GM12891 (cell line): ENCODE data around the gene DSP.

Source experiments
- PAX5 ChIP-seq: IDR thresholded peaks from 2 replicates; pipeline ENCODE4 v1.6.1; 2011; ENCODE audit warnings: low read length, moderate library complexity, mild to moderate bottlenecking; ENCODE audit not compliant: insufficient read depth, severe bottlenecking
- POLR2A ChIP-seq: IDR thresholded peaks from 2 replicates; pipeline ENCODE4 v1.6.1; 2011; ENCODE audit warnings: low read depth, low read length, control low read depth
- POLR2AphosphoS5 ChIP-seq: IDR thresholded peaks from 2 replicates; pipeline ENCODE4 v1.6.1; 2011; ENCODE audit warnings: low read depth, low read length, control low read depth
- TAF1 ChIP-seq: IDR thresholded peaks from 2 replicates; pipeline ENCODE4 v1.6.1; 2011; ENCODE audit warnings: low read depth, low read length, control low read depth

DNA sequence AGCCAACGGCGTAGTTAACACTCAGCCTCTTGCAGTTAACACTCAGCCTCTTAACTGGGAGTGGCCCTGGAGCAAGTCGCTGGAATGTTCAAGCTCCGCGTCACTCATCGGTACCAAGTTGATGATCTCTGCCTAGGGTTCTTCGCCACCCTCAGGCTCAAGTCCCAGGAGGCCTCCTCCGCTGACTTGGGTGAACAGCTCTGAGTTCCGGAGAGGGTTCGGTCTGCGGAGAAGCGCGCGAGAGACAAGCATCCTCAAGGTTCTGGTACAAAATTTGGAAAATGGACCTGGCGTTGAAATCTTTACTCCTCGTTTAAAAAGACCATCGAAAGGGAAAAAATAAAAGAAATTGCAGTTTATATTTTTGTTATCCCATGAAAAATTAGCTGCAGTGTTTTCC lies 876 bp upstream of the DSP start:
- TF ChIP-seq POLR2A, result no peak
- TF ChIP-seq TAF1, result no peak
- no peak for TF ChIP-seq PAX5
- TF ChIP-seq POLR2AphosphoS5, result no peak
